ENCODE results near the gene ACTR8. TPM values are rescaled to one million over a fixed set of nuclear protein-coding genes. Genes with fewer than 3 reads are reported as not detected.
A peak's percentile ranks its signal among the peaks of the same experiment; 100 is the strongest.

ACTR8 gene
- total and polyA plus RNA-seq, 2 of the 13 experiments (the other 11 are each of a cell fraction or from before 2014, with no cell fraction given) = 15.5 to 29.0 TPM

DNA sequence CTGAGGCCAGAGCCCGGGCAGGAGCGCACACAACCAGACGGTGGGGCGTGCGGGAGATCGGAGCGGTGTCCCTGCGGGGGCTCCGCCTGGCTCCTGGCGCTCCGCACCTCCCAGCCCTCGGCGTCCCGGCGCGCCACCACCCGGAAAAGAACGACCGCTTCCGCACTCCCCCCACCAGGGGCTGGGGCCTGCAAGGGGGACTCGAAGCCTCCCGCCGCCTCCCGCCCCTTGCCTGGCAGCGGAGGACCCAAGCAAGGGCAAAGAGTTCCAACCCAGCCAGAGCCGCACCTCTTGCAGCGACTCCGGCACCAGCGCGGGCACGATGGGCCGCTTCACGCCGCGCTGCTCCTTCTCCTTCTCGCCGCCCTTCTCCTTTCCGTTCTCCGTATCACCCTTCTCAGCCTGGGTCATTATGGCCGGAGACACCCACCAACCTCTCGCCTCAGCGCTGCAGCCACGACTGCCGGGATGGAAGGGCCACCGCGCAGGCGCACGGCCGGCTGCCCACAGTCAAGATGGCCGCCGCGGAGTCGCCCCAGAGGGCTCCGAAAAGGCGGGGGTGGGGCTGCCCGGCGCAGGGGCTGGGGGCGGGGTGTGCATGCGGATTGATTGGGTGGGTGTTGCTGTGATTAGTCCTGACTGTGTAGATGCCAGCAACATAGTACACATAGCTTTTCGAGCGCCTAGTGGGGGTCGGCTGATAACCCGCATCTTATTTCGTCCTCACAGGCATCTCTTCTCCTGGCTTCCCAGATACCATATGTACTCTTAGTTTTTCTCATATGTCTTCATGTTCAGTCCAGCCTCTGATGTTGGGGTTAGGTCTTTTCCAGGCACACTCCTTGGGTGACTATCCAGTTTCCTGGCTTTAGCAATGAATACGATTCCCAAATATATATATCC is at the start of gene ACTR8 (continued):
- TF ChIP-seq ZNF839 (CRISPR knock-in tag; IDR thresholded peaks at IDR 0.05; ENCODE audit: borderline replicate concordance) (no peak), ZNF33A (CRISPR knock-in tag; IDR thresholded peaks at IDR 0.05; ENCODE audit: borderline replicate concordance) (no peak), KIAA2018 (CRISPR knock-in tag; IDR thresholded peaks at IDR 0.05; ENCODE audit: borderline replicate concordance) (no peak), ZNF556 (CRISPR knock-in tag; IDR thresholded peaks at IDR 0.05; ENCODE audit: borderline replicate concordance) (peak; percentile 52; the same call in 1 of the 2 replicates), JARID2 (CRISPR knock-in tag; IDR thresholded peaks at IDR 0.05; ENCODE audit: insufficient replicate concordance) (peak; percentile 62), HNRNPL (IDR thresholded peaks at IDR 0.05; ENCODE audit: low read depth, low read length) (peak; percentile 81; the same call in 1 of the 2 replicates), ZNF460 (CRISPR knock-in tag; IDR thresholded peaks at IDR 0.05; ENCODE audit: borderline replicate concordance) (peak; percentile 94), EP300 (IDR thresholded peaks at IDR 0.05; ENCODE audit: low read depth in 2 of 2, low read length in 2 of 2) (no peak), EP300 (CRISPR knock-in tag; IDR thresholded peaks at IDR 0.05; ENCODE audit: borderline replicate concordance) (no peak), ZNF260 (CRISPR knock-in tag; IDR thresholded peaks at IDR 0.05; ENCODE audit: borderline replicate concordance, low read depth) (no peak), ZNF382 (CRISPR knock-in tag; IDR thresholded peaks at IDR 0.05; ENCODE audit: borderline replicate concordance) (no peak), HES4 (CRISPR knock-in tag; IDR thresholded peaks at IDR 0.05; ENCODE audit: borderline replicate concordance) (peak; percentile 38; the same call in 1 of the 2 replicates)
- TF ChIP-seq, protein P1, sequence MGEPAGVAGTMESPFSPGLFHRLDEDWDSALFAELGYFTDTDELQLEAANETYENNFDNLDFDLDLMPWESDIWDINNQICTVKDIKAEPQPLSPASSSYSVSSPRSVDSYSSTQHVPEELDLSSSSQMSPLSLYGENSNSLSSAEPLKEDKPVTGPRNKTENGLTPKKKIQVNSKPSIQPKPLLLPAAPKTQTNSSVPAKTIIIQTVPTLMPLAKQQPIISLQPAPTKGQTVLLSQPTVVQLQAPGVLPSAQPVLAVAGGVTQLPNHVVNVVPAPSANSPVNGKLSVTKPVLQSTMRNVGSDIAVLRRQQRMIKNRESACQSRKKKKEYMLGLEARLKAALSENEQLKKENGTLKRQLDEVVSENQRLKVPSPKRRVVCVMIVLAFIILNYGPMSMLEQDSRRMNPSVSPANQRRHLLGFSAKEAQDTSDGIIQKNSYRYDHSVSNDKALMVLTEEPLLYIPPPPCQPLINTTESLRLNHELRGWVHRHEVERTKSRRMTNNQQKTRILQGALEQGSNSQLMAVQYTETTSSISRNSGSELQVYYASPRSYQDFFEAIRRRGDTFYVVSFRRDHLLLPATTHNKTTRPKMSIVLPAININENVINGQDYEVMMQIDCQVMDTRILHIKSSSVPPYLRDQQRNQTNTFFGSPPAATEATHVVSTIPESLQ (CRISPR knock-in tag; conservative IDR thresholded peaks at IDR 0.05) = no peak
- TF ChIP-seq, protein P2, sequence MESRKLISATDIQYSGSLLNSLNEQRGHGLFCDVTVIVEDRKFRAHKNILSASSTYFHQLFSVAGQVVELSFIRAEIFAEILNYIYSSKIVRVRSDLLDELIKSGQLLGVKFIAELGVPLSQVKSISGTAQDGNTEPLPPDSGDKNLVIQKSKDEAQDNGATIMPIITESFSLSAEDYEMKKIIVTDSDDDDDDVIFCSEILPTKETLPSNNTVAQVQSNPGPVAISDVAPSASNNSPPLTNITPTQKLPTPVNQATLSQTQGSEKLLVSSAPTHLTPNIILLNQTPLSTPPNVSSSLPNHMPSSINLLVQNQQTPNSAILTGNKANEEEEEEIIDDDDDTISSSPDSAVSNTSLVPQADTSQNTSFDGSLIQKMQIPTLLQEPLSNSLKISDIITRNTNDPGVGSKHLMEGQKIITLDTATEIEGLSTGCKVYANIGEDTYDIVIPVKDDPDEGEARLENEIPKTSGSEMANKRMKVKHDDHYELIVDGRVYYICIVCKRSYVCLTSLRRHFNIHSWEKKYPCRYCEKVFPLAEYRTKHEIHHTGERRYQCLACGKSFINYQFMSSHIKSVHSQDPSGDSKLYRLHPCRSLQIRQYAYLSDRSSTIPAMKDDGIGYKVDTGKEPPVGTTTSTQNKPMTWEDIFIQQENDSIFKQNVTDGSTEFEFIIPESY (CRISPR knock-in tag; IDR thresholded peaks at IDR 0.05) = no peak

Measured in HepG2 (cell line).